NCI-H774 (cell line): ENCODE data around the gene NME5.

ENCODE experiments used
- DNase-seq: peaks from one replicate; lab custom pipeline; 2025; lab: John Stamatoyannopoulos, UW

Gene NME5

GRCh38 chr5:138132543-138132942 lies 6.7 kb downstream of the NME5 start:
- no peak for DNase-seq

DNA sequence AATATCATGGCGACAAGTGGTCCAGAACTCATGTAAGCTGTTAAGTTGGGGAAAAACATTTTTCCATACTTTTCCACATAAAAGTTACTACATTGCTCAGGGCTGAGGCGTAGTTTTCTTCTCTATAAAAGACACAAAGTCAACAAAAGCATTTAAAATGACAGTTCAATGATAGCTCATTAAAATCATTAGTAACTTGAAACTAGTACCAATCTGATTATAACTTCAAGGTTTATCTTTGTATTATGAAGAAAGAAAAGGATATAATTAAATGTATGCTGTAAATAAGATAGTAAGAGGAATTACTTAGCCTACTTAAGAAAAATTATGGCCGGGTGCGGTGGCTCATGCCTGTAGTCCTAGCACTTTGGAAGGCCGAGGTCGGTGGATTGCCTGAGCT lies 9.9 kb downstream of the NME5 start:
- no peak for DNase-seq

GRCh38 chr5:138128334-138128733 lies 10.9 kb downstream of the NME5 start:
- no peak for DNase-seq

DNA sequence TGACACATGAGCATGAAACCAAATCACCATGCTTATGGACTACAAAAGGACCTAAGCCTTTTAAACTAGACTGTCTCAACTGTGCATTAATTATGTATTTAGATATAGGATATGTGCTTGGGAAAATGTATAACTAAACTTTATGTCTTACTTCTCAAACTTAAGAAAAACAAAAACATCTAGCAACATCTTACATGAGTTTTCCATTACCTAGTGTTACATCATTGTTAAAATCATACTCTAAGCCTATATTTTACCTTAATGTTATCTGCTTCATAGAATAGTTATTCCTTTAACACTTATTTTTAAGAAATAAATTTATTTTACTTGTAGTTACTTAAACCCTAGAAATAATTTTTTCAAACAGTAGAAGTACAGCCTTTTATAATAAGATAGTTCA lies 24.0 kb downstream of the NME5 start:
- no peak for DNase-seq

DNA sequence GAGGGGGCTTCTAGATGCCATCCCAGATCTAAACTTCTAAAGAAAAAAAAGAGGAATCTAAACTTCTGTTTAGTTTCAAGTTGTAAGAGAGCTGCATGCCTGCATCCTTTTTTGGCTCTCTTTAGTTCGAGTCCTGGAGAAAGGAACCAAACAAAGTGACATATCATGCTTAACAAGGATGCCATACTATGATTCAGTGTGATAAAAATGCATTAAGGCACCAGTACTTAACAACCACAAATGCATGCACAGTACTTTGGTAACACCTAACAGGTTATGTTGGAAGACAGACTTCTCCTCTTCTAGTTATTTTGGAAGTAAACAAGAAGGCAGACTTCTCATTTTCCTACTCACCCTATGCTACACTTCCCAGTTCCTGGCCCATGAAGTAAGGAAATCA lies 27.3 kb downstream of the NME5 start:
- no peak for DNase-seq

GRCh38 chr5:138111181-138111580 lies 28.0 kb downstream of the NME5 start:
- no peak for DNase-seq

GRCh38 chr5:138110266-138110963 lies 28.8 kb downstream of the NME5 start:
- DNase-seq, result no peak

- no peak for DNase-seq
Observed at GRCh38 chr5:138109463-138110265, 29.6 kb downstream of the NME5 start.

DNA sequence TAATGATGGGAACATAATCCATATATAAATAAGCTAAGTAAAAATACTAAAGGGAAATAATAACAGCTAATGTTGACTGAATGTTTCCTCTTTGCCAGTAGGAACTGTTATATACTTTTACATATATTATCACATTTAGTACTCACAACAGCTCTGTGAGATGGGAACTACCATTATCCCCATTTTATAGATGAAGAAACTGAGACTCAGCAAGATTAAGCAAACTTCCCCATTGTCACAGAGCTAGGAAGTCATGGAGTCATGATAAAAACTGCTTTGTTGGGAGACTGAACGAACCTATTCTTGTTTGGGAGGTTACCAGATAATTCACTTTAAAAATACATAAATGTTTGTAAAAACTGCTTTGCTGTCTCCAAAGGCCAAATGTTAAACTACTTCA lies 32.0 kb downstream of the NME5 start:
- DNase-seq, result no peak

- no peak for DNase-seq
Observed at GRCh38 chr5:138105709-138106108, 33.5 kb downstream of the NME5 start.

GRCh38 chr5:138103319-138103637 lies 36.0 kb downstream of the NME5 start:
- DNase-seq, result no peak

GRCh38 chr5:138102454-138103318 lies 36.5 kb downstream of the NME5 start:
- no peak for DNase-seq

GRCh38 chr5:138096997-138097828 lies 42.0 kb downstream of the NME5 start:
- no peak for DNase-seq

GRCh38 chr5:138096363-138096762 lies 42.9 kb downstream of the NME5 start:
- DNase-seq, result no peak

DNA sequence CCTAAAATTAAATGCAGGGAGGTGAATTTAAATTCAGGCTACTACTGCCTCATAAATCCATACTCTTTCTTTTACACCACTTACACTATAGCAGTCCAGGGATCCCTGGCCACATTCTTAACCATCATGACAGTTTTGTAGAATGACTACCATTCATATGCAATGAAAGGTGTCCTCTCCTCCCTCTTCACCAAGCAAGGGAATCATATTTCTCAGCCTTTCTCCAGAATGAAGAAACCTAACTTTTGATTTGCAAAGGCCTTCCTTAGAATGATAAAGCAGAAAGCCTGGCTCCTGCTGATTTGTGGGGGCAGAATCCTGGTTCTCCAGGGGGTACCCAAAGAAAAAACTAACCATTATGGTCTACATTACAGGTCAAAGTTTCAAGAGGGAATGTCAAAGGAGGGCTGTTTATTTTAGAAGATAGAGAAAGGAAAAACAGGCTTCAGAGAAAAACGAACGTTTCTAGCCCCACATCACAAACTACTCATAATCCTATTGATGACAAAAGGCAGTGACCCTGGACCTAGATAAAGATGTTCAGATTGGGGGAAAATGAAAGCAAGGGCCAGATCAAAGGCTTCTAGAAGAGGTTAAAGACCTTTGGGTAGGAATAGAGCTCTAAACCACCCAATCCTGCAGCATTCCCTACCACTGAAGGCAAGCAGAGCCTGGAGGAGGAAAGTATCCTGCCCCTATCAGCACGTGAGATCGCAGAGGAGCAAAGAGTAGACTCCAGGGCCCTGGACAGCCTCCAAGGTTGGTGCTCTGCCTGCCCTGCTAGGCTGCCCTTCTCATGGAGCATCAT lies 43.9 kb downstream of the NME5 start:
- no peak for DNase-seq

DNA sequence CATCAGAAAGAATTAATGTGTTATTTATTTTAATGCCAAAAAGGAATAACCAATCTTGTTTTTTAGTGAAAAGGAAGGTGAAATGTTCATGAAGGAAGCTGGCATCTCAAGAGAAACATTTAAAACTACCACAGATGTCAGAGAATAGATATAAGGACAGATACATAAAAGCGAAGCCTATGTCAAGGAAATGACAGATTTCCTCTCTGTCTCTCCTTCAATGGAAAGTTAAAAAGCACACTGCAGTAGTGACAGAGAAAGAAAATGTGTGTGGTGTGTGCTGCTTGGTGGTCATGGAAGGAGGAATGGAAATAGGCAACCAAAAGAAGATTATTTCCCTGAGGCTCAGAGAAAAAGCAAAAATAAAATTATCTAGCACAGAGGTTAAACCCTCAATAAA lies 46.2 kb downstream of the NME5 start:
- no peak for DNase-seq

- DNase-seq, result no peak
Observed at GRCh38 chr5:138092301-138092700, 46.9 kb downstream of the NME5 start.

- DNase-seq, result no peak
Observed at GRCh38 chr5:138091685-138092084, 47.5 kb downstream of the NME5 start.

- DNase-seq, result no peak
Observed at GRCh38 chr5:138083702-138084101, 55.5 kb downstream of the NME5 start, which contains the start of gene WNT8A. TSS of gene WNT8A (plus strand) at chr5:138084033. CDS start at chr5:138084128, 95 bp downstream.

DNA sequence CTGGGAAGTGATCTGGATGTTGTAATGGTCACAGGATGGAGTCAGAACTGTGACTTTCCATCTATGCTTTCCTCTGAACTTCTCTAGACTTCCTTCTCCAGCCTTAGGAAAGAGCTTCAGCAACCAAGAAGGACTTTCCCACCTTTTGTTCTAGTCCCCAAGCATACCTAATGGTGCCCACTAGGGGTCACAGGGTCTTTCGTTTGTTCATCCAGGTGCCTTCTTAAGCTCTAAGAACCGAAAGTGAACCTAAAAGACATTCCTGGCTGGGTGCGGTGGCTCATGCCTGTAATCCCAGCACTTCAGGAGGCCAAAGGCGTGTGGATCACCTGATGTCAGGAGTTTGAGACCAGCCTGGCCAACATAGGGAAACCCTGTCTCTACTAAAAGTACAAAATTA lies 57.2 kb downstream of the NME5 start:
- DNase-seq, result no peak
